ENCODE data around the gene DSP.

Gene DSP

DNA sequence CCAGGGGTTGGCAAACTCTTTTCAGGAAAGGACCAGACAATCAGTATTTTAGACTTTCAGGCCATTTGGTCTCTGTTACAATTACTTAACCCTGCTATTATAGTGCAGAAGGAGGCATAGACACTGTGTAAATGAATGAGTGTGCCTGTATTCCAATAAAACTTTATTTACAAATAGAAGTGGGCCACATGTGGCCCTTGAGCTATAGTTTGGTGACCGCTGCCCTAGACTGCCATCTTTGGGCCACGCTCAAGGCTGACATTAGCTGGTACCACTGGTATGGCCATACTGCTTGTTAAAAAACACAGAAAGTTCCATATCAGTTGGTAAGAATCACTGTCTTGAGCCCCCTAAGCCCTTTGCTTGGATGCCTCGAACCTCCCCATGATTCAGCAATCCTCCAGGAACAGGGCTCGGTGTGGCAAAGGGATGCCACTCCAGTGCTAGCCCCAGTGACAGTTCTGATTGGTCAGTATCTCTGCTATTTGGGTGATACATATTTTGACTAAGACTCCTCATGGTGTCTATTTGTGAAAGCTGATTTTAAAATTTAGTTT is 25.2 kb downstream of the DSP start:
- no peak for DNase-seq

GRCh38 chr6:7568021-7568420 is 26.6 kb downstream of the DSP start:
- DNase-seq = no peak

- DNase-seq = no peak
Observed at GRCh38 chr6:7569082-7569481, 27.6 kb downstream of the DSP start.

GRCh38 chr6:7572213-7572943 is 30.9 kb downstream of the DSP start:
- no peak for DNase-seq

GRCh38 chr6:7574500-7574899 is 33.0 kb downstream of the DSP start:
- no peak for DNase-seq

GRCh38 chr6:7578516-7578915 is 37.0 kb downstream of the DSP start:
- no peak for DNase-seq

DNA sequence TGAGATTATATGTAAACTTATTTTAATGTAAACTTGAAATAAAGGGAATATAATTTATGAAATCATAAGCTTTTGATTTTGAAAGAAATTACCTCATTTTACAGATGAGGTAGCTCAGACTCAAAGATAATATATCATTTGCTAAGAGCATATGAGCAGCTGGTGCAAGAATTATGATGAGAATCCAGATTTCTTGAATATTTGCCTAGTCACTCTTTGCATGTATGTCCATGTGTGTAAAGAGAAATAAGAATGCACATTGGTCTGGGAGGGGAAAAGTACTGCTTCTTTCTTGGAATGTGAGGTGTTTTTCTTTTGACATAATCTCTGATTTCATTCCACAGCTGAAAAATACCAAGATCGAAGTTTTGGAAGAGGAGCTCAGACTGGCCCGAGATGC is 37.5 kb downstream of the DSP start:
- DNase-seq = no peak

DNA sequence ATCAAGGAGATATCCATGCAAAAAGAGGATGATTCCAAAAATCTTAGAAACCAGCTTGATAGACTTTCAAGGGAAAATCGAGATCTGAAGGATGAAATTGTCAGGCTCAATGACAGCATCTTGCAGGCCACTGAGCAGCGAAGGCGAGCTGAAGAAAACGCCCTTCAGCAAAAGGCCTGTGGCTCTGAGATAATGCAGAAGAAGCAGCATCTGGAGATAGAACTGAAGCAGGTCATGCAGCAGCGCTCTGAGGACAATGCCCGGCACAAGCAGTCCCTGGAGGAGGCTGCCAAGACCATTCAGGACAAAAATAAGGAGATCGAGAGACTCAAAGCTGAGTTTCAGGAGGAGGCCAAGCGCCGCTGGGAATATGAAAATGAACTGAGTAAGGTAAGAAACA is 38.4 kb downstream of the DSP start:
- DNase-seq = no peak

DNA sequence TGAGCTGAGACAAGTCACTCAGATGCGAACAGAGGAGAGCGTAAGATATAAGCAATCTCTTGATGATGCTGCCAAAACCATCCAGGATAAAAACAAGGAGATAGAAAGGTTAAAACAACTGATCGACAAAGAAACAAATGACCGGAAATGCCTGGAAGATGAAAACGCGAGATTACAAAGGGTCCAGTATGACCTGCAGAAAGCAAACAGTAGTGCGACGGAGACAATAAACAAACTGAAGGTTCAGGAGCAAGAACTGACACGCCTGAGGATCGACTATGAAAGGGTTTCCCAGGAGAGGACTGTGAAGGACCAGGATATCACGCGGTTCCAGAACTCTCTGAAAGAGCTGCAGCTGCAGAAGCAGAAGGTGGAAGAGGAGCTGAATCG is 39.1 kb downstream of the DSP start:
- no peak for DNase-seq

- no peak for DNase-seq
Observed at GRCh38 chr6:7580927-7581618, 39.6 kb downstream of the DSP start.

DNA sequence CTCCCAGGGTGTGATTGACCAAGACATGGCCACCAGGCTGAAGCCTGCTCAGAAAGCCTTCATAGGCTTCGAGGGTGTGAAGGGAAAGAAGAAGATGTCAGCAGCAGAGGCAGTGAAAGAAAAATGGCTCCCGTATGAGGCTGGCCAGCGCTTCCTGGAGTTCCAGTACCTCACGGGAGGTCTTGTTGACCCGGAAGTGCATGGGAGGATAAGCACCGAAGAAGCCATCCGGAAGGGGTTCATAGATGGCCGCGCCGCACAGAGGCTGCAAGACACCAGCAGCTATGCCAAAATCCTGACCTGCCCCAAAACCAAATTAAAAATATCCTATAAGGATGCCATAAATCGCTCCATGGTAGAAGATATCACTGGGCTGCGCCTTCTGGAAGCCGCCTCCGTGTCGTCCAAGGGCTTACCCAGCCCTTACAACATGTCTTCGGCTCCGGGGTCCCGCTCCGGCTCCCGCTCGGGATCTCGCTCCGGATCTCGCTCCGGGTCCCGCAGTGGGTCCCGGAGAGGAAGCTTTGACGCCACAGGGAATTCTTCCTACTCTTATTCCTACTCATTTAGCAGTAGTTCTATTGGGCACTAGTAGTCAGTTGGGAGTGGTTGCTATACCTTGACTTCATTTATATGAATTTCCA is 43.9 kb downstream of the DSP start:
- no peak for DNase-seq

- DNase-seq = no peak
Observed at GRCh38 chr6:7587631-7588100, 46.2 kb downstream of the DSP start.

DNA sequence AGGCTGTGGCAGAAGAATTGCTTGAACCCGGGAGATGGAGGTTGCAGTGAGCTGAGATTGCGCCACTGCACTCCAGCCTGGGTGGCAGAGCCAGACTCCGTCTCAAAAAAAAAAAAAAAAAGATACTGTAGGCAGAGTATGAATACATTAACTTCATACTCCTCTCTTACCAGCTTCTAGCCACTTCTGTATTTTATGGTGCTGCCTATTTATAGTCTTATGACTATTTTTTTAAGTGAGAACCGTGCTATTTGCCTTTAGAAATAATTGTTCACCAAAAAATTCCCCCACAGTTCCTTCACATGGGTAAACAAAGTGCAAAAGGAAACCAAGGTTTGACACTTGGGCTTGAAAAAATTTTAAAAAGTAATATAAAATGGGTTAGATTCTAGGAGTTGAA is 47.0 kb downstream of the DSP start:
- DNase-seq = no peak

DNA sequence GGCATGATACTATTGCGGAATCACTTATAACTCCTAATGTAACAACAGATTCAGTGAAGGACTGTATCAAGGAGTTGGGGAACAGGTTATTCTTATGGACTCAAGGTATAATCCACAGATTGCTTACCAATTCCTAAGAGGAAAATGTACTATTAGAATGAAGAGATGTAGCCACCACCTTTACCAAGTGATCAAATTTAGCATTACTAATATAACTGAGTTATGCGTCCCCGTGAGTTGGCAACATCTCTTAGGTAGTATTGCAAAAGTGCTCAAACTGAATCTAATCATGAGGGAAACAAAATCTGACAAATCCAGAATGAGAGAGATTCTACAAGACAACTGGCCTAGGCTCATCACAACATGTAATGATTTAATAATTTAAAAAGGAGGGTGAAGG is 47.8 kb downstream of the DSP start:
- DNase-seq = no peak

- peak; percentile 94 for DNase-seq
Observed at GRCh38 chr6:7589949-7590917, 48.8 kb downstream of the DSP start, which contains the start of gene SNRNP48. Gene SNRNP48, plus strand, starts transcription at chr6:7590198. Its CDS starts 60 bp downstream, at chr6:7590258.

DNA sequence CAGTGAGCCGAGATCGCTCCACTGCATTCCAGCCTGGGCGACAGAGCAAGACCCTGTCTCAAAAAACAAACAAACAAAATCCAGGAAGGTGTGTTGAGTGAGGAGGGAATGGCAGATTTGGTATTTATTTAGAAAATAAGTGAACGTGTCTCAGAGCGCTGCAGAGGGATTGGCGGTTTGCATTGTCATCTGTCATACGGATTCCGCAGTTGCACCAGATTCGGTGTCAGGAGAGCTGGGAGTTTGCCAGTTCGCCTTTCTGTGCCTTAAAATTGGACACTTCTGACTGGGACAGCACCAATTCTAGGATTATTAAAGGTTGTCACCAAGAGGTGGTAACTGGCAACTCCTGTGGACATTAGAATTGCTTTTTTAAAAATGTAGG is 49.4 kb downstream of the DSP start:
- DNase-seq = no peak

DNA sequence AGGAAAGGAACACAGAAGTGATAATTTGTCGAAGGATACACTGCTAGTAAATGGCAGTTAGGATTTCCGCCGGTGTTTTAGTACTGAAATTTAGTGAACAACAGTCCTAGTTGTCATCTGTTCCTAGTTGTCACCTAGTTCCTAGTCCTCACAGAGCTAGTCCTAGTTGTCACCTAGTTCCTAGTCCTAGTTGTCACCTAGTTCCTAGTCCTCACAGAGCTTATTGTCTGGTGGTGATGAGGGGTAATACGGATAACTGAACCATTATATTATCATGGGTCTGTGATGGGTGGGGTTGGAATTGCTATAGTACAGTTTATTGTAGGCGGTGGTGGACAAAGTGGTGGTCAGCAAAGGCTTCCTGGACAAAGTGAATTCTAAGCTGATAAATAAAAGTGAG is 50.3 kb downstream of the DSP start:
- DNase-seq = no peak

GRCh38 chr6:7593229-7593628 is 51.8 kb downstream of the DSP start:
- DNase-seq = no peak

DNA sequence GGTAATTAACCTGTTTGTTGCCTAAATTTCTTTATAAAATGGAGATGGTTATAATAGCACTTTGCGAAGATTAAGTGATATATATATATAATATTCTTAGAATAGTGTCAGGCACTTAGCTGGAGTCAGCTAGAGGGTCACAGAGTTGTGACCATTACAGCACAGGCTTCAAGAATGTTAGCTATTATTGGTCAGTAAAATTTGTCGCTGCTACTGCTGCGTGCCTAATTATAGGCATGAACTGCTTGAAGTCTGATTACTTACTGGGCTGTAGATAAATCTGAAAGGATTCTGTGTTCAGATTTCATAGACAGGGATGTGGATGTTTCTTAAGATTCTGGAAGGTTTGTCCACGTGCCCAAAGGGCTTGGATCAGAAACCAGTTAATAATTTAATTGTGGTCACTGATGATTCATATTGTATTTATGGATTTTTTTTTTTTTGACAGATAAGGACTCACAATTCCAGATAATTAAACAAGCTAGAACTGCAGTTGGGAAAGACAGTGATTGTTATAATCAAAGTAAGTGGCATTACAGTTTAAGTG is 53.2 kb downstream of the DSP start:
- no peak for DNase-seq

- no peak for DNase-seq
Observed at GRCh38 chr6:7604003-7604402, 62.5 kb downstream of the DSP start.

GRCh38 chr6:7604506-7604905 is 63.0 kb downstream of the DSP start:
- no peak for DNase-seq
